GM10847 (cell line): ENCODE measurements around the gene TM9SF4.

Experiments used
- POLR2A ChIP-seq: IDR thresholded peaks from 2 replicates; pipeline ENCODE4 v1.6.1; 2011; ENCODE audit not compliant: insufficient read length; ENCODE audit errors: extremely low read depth

TM9SF4 gene

DNA sequence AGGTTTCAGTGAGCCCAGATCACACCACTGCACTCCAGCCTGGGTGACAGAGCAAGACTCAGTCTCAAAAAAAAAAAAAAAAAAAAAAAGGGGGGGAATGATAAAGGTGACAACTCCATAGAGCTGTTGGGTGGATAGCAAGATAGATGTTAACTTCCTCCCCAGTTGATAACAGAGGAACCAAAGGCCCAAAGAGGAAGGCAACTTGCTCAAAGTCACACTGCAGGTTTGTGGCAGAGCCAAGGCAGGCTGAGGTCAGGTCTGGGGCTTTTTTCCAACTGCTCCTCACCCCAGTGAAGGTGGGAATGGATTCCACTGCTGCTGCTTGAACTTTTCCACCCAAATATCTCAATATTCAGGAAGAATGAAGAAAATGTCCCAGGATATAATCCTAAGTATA, 30.7 kb upstream of the TM9SF4 start:
- TF ChIP-seq POLR2A: no peak

DNA sequence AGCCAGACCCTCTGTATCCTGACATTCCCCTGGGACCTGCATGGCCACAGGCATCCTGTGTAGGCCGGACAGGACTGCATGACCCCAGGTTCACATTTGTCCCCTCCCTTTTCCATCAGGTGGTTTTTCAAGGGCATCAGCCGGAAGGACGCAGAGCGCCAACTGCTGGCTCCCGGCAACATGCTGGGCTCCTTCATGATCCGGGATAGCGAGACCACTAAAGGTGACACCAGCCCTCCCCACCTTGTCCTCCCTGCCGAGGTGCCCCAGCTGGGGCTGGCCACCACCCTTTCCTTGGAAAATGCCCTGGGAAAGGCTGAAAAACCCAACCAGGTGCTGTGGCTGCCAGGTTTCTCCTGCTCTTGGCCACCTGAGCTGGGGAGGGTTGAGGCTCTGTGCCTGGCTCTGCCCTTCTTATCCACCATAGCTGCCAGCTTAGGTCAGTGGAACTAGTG, 29.8 kb upstream of the TM9SF4 start:
- TF ChIP-seq POLR2A: no peak

DNA sequence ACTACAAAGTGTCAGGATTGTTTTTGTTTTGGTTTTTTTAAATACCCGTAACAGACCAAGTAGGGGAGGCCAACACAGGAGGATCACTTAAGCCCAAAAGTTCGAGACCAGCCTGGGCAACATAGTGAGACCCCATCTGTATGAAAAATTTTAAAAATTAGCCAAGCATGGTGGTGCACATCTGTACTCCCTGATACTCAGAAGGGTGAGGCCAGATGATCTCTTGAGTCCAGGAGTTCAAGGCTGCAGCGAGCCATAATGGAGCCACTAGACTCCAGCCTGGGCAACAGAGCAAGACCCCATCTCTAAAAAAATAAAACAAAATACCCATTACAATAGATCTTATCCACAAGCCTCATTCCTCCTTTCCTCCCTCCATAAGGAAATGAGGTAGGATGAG, 28.7 kb upstream of the TM9SF4 start:
- no peak for TF ChIP-seq POLR2A

DNA sequence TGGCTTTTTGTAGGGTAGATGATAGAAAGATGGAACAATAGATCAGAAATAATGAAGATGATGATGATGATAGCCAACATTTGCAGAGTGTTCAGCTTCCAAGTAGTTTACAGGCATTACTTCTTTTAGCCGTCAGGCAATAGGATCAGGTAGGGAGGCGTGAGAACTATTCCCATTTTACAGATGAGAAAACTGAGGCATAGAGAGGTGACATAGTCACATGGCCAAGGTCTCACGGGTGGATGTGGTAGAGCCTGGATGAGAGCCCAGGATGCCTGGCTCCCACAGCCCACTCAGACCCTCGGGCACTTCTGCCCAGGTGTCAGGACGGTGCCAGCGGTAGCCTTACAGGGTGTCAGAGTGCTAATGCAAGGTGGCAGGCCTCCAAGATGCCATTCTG, 26.0 kb upstream of the TM9SF4 start:
- no peak for TF ChIP-seq POLR2A

DNA sequence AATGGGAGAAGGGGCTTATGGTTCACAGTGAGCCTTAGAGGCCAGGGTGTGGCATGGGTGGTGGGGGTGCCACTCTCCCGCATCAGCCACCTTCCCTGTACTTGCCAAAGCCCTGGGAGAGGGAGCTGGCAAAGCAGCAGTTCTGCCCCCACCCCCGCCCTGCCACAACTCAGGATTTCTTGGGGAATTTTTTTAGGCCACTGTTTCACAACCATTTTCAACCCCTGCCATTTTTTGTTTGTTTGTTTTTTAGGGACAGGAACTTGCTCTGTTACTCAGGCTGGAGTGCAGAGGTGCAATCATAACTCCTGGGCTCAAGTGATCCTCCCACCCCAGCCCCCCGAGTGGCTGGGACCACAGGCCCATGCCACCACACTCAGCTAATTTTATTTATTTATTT, 22.4 kb upstream of the TM9SF4 start:
- no peak for TF ChIP-seq POLR2A

DNA sequence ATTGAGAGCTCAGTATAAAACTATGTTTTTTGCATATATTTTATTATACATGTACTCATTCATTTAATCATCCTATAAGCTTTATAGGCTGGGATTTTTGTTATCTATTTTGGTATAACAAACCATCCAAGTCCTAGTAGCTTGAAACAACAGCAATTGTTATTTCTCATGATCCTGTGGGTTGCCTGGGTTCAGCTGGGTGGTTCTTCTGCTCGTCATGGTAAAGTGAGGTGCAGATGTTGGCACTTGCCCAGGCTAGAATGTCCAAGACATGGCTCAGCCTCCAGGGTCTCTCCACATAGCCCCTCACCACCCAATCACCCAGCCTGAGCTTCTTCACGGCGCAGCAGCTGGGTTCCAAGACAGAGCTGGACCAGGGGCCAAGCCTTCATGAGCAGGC, 20.8 kb upstream of the TM9SF4 start:
- no peak for TF ChIP-seq POLR2A

DNA sequence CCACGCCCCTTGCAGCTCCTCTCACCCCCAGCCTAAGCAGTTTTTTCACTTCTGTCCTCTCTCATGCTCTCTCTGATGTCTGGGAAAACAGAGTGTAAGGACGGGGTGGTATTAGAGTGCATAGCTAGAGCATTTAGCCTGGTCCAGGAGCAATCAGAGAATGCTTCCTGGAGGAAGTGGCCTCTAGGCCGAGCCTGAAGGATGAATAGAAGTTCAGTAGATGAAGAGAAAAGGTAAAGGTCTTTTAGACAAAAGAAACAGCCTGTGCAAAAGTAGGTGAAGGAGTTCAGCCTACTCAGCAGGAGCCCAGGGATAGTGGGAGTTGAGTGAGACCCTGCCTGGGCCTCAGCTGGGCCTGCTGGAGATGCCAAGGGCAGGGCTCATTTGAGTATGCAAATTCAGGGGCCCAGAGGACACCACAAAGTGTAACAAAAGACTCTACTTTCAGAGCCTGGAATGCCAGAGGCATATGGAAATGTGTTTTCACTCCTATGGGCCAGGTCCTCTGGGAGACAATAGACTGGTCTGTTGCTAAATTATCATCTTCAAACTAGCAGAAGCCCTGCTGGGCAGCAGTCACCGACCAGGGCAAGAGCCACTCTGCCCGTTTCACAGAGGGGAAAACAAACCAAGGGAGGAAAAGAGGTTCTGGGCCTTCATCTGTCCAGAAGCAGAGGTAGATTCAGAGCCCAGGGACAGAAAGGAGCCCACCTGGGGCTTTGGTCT, 19.7 kb upstream of the TM9SF4 start:
- TF ChIP-seq POLR2A: no peak

DNA sequence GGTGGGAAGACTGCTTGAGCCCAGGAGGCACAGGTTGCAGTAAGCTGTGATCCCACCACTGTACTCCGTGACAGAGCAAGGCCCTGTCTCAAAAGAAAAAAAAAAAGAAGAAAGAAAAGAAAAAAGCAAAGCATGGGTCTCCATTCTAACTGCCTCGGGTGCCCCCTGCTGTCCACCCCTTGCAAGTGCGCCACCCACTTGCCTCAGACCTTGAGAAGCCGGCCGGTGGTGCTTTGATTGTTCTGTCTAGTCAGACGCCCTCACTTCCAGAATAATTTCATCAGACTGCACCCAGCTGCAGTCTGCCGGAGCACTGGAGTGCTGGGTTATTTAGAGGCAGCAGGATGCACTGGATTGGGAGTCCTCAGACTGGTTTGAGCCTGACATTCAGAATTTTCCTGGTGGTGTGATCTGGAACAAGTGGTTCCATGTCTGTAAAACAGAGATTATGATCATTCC, 17.6 kb upstream of the TM9SF4 start:
- TF ChIP-seq POLR2A: no peak

DNA sequence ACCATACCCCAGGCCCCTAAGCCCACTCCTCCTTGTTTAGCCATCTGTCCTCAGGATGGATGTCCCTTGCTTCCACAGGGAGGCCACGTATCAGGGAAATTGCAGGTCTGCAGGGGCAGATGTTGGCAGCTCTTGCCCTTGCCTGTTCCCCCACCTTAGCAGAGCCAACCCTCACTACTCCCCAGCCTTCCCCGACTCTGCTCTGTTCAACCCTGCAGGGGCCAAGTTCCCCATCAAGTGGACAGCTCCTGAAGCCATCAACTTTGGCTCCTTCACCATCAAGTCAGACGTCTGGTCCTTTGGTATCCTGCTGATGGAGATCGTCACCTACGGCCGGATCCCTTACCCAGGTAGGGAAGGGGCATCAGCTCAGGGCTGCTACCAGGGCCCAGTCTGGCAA, 10.7 kb upstream of the TM9SF4 start:
- TF ChIP-seq POLR2A: no peak

DNA sequence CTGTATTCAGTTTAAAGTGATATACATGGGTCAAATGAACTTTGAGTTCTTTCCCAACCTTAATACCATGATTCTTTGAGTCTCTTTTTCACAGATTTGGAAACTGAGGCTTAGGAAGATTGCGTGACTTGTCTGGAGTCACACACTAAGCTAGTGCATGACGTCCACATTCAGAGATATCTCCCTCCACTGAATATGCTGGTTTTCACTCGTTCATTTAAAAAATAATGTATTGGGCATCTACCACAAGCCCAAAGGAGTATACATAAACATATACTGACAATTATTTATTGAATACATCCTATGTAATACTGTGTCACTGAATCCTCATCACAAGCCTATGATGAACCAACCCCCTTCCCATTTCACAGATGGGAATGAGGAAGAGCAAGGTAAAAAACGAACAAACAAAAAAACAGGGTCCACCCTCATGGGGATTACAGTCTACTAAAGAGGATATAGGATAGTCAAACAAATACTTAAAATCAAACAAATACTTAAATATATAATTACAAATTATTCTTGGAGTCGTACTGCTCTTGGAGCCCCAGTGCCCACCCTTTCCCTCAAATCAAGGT, 611 bp upstream of the TM9SF4 start:
- TF ChIP-seq POLR2A: no peak

DNA sequence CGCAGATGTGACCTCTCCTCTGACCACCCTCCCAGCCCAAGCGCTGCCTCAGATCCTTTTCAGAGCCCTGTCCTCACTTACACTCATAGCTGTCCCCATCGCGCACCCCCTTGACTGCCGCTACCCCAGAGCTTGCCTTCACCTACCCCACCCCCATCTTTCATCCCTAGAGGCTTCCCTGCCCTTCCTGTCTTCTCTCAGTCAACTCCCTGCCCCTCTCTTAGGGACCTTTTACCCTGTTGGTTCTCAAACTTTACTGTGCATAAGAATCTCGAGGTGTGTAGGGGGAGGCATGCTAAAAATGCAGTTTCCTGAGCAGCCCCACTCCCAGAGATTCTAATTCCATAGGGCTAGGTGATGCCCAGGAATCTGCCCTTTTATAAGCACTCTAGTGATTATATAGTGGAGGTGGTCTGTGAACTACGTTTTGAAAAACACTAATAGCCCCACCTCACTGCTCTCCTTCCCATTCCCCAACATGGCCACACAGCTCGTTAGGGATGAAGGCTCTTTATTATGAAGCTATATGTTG, 725 bp downstream of the TM9SF4 start:
- TF ChIP-seq POLR2A: no peak

DNA sequence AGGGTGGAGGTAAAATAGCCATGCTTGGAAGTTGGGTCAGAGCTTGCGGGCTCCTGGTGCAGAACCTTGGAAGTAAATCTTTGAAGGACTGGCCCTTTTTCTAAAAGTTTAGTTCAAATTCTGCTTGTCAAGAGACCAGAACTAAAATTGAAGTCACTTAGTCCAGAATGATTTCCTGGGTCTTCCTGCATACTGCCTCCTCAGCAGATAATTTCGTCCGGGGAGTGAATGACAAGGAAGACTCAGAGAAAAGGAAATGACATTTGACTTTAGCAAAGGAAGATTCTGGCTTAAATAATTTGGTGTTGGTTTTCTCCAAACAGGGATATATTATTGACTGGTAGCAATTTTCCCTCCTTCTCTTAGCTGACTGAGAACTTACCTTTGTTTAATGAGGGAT, 1.2 kb downstream of the TM9SF4 start:
- TF ChIP-seq POLR2A: no peak

DNA sequence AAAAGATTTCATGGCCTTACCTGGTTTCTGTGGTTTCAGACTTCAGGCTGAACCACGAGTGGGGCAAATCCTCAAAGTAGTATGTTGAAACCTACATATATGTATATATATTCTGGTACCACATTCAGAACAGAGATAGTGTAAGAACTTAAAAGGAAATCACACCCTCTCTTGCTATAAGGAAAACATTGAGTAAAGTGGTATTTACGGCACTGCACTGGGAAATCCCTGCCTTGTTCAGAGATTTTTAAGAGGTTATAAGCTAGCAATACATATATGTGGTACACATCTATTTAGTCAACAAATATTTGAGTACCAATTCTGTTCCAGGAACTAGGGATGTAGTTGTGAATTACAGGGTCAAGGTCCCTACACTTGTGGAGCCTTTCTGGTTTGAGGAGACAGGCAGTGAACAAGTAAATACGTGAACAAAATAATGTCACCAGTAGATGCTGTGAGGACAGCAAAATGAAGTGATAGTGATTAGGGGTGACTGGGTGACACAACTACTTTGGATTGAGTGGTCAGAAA, 1.7 kb downstream of the TM9SF4 start:
- TF ChIP-seq POLR2A: no peak

DNA sequence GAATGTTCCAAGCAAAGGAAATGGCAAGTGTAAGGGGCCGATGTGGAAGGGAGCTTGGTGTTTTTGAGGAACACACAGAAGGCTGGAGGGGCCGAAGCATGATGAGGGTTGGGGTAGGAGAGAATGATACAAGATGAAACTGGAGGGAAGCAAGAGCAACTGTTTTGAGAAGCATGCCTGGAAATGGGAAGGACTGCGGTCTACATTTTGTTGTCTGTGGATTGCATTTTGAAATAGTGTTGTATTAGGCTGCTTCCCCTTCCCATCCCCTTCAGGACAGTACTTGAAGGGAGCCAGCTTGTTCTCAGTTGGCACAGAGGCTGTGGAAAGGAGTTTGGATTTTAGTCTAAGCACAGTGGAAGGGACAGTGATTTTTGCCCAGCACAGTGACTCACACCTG, 2.2 kb downstream of the TM9SF4 start:
- TF ChIP-seq POLR2A: no peak

DNA sequence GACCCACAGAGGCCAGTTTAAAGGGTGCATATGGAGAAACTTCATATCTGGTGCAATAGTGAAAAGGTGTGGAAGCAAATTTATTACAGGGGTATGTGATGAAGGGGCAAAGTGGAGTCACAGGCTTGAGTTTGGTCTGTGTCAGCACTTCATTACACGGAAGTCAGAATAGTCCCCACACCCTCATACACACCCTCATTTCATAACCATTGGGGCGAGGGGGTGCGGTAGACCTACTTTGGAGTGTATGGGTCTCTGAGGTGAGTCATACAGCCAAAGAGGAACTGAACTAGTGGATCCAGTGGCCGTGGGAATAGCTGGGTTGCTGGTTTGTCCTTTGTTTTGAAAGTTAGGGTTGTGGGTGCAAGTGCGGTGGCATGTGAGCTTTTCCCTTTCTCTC, 3.3 kb downstream of the TM9SF4 start:
- no peak for TF ChIP-seq POLR2A

DNA sequence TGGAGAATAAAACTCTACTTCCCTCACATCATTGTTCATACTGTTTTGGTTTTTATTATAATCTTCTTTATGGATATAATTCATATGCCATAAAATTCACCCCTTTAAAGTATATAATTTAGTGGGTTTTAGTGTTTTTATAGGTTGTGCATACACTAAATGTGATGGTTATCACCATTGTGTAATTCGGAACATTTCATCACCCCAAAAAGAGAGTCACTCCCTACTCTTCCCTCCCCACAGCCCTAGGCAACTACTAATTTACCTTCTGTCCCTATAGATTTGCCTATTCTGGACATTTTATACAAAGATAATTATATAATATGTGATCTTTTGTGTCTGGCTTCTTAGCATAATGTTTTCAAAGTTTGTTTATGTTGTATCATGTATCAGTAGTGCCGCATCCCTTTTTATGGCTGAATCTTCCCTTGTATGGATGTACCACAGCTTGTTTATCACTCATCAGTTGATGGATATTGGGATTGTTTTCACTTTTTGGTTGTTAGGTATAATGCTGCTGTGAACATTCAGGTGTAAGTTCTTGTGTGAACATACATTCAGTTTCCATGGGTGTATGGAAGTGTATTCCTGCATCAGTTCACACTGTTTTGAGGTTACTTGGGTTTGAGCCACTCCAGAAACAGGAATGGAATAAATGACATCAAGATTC, 4.2 kb downstream of the TM9SF4 start:
- no peak for TF ChIP-seq POLR2A

DNA sequence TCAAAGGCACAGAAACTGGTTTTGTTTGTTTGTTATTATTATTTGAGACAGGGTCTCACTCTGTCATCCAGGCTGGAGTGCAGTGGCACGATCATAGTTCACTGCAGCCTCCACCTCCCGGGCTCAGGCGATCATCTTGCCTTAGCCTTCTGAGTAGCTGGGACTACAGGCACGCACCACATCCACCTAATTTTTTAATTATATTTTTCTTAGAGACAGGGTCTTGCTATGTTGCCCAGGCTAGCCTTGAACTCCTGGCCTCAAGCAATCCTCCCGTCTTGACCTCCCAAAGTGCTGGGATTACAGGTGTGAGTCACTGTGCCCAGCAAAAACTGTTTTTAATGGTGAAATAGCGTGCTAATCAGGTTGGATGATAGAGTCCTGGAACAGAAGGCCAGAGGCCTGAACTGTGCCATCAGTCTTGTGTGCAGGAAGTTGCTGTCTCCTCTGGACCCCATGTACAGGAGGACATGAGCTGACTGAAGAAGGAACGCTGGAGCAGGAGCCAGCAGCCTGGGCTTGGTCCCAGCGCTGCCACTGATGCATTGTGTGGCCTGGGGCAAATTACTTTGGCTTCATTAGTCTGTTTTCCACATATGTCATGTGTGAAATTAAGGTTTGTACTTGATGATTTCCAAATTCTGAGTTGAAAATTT, 4.9 kb downstream of the TM9SF4 start:
- TF ChIP-seq POLR2A: no peak
